Neural crest cell (in vitro differentiated cells): Measurements from ENCODE around the gene LITAFD. TPM values are rescaled to one million over a fixed set of nuclear protein-coding genes. Genes with fewer than 3 reads are reported as not detected.

Experiments
- DNase-seq: peaks from one replicate; pipeline ENCODE4 v3.0.0; 2021; ENCODE audit warnings: low read depth, mixed read lengths, low spot score
- H3K27ac Mint-ChIP-seq: one replicate; pipeline ENCODE4 v1.8.0; 2021; ENCODE audit warnings: mild to moderate bottlenecking, mixed read lengths; ENCODE audit not compliant: unreplicated experiment
- H3K27me3 Mint-ChIP-seq: 2 replicates; pipeline ENCODE4 v1.8.0; 2021; ENCODE audit warnings: low read depth, mild to moderate bottlenecking, mixed read lengths
- H3K36me3 Mint-ChIP-seq: 2 replicates; pipeline ENCODE4 v1.8.0; 2021; ENCODE audit warnings: low read depth, mild to moderate bottlenecking, mixed read lengths
- H3K4me1 Mint-ChIP-seq: 2 replicates; pipeline ENCODE4 v1.8.0; 2021; ENCODE audit warnings: mixed read lengths
- H3K4me3 Mint-ChIP-seq: one replicate; pipeline ENCODE4 v1.8.0; 2021; ENCODE audit warnings: mild to moderate bottlenecking, mixed read lengths
- H3K9me3 Mint-ChIP-seq: 2 replicates; pipeline ENCODE4 v1.8.0; 2021; ENCODE audit warnings: mixed read lengths
- total RNA-seq: library from RNA; stranded (reverse); gene quantifications from 2 replicates; pipeline ENCODE4 v1.2.1, GENCODE V29; 2021
- TF ChIP-seq, protein P1 (sequence below): fragments of 200-600 bp; sonication (generic); conservative IDR thresholded peaks from 2 replicates; pipeline ENCODE4 v1.5.0; 2021; ENCODE audit warnings: antibody characterized with exemption, mild to moderate bottlenecking

The LITAFD gene
- total RNA-seq, 1 donor from 2014 or later: not detected

DNA sequence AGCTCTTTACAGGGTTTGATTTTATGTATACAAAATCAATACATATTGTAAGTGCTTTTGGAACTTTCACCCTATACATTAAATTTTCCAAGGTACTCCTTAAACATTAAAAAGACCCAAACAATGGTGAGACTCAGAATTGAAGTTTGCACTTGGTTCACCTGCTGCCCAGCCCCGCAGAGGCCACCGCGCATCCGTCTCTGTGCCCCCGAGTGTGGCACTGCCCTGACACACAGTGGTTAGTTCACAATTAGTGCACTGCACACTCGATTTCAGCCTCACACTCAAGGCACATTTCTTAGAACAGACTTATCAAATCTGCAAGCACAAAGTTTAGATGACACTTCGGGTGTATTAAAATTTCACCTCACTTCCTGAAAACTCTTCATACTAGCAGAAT is 43.3 kb downstream of the LITAFD start:
- Mint-ChIP-seq H3K27me3 (no peaks in the 10 kb centered on the region), H3K4me3 (no peak overlapping the region), H3K36me3 (peaks cover 19% of the 10 kb centered on the region), H3K9me3 (no peaks in the 10 kb centered on the region), H3K4me1 (peaks cover 19% of the 10 kb centered on the region), H3K27ac (no peak overlapping the region)
- DNase-seq: no peak
- TF ChIP-seq, protein P1, sequence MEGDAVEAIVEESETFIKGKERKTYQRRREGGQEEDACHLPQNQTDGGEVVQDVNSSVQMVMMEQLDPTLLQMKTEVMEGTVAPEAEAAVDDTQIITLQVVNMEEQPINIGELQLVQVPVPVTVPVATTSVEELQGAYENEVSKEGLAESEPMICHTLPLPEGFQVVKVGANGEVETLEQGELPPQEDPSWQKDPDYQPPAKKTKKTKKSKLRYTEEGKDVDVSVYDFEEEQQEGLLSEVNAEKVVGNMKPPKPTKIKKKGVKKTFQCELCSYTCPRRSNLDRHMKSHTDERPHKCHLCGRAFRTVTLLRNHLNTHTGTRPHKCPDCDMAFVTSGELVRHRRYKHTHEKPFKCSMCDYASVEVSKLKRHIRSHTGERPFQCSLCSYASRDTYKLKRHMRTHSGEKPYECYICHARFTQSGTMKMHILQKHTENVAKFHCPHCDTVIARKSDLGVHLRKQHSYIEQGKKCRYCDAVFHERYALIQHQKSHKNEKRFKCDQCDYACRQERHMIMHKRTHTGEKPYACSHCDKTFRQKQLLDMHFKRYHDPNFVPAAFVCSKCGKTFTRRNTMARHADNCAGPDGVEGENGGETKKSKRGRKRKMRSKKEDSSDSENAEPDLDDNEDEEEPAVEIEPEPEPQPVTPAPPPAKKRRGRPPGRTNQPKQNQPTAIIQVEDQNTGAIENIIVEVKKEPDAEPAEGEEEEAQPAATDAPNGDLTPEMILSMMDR: no peak

DNA sequence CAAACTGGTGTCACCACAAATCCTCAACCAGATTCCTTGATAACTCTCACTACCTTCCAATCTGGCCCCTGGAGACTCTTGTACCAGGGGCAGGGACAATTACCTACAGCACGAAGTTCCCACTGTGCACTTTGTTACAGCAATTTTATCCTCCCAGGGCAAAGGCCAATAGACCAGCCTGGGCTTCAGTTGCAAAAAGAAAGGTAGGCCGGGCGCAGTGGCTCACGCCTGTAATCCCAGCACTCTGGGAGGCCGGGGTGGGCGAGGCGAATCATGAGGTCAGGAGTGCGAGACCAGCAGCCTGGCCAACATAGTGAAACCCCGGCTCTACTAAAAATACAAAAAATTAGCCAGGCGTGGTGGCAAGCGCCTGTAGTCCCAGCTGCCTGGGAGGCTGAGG is 44.7 kb downstream of the LITAFD start:
- Mint-ChIP-seq H3K9me3 (no peaks in the 10 kb centered on the region), H3K4me3 (no peak overlapping the region), H3K27me3 (no peaks in the 10 kb centered on the region), H3K4me1 (peaks cover 13% of the 10 kb centered on the region), H3K27ac (no peak overlapping the region), H3K36me3 (peaks cover 19% of the 10 kb centered on the region)
- DNase-seq: no peak
- TF ChIP-seq, protein P1: no peak

DNA sequence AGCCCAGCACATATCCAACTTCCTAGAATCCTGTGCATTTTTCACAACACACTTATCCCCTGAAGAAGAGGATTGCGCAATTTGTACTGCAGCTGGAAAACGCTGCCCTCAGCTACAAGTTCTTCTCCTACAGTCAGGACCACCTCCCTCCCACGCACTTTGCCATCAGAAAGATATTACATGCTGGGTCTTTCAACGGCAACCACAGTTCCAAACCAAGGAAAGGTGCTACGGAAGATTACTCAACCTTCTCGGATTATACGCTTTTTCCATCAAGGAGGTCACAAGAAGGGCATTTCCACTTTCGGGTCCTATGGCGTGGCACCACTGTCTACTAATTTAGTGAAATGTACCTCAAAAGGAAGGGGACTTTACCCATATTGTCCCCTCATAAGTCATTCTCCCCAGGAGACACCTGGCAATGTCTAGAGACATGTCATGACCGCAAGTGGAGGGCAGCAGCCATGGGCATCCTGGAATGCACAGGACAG is 46.4 kb downstream of the LITAFD start:
- Mint-ChIP-seq H3K27ac (no peak overlapping the region), H3K36me3 (peaks cover 19% of the 10 kb centered on the region), H3K27me3 (no peaks in the 10 kb centered on the region), H3K9me3 (no peaks in the 10 kb centered on the region), H3K4me3 (no peak overlapping the region), H3K4me1 (peaks cover 12% of the 10 kb centered on the region)
- no peak for DNase-seq
- TF ChIP-seq, protein P1: no peak

DNA sequence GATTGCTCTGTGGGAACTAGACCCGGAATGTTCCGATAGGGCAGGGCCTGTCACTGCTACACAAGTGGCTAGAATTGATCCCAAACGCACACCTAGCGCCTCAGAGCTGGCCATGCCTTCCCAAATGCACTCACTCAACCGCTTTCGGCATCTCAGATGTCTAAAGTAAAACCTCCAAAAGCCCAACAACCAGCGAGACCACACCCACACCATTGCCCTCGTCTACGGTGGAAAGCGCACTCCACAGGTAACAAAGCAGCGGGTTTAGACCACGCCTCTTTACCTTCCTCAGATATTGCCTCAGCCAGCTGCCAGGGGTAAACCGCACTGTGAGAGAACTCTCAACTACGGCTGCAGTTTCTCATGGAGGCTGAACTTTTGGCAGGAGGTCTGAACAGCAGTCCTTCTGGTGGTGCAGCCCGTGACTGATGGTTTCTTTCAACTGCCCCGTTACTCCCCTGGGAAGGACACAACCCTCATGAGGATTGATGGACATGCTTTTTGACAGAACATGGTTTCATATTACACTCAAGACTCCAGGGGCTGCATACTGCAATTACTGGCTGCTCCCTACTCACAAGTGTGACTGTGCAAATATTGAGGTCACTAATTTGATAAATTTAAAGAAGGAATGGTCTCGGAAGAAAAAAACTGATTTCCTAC is 47.1 kb downstream of the LITAFD start:
- TF ChIP-seq, protein P1: no peak
- H3K36me3 Mint-ChIP-seq: peaks cover 19% of the 10 kb centered on the region
- no peak overlapping the region for H3K27ac Mint-ChIP-seq
- H3K27me3 Mint-ChIP-seq: no peaks in the 10 kb centered on the region
- H3K4me3 Mint-ChIP-seq: no peak overlapping the region
- no peaks in the 10 kb centered on the region for H3K9me3 Mint-ChIP-seq
- H3K4me1 Mint-ChIP-seq: peaks cover 13% of the 10 kb centered on the region
- DNase-seq: no peak

DNA sequence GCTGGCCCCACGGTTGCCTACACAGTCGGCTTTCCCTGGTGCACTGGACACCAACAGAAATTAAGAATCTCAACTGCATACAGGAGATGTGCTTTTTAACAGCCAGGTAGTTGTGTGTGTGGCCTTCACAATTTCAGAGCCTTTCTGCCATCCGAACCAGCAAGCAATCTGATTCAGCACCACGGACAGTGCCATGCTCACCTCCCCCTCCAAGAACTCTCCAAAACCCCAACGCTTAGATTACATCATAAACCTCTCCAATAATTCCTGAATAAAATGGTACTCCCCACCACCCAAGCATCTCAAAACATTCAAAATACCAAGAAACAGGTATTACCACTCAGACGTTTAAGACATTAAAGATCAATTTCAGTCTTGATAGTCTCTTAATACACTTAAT is 49.7 kb downstream of the LITAFD start:
- Mint-ChIP-seq H3K9me3 (no peaks in the 10 kb centered on the region), H3K4me3 (no peak overlapping the region), H3K27me3 (no peaks in the 10 kb centered on the region), H3K27ac (no peak overlapping the region), H3K4me1 (peaks cover 29% of the 10 kb centered on the region), H3K36me3 (peaks cover 16% of the 10 kb centered on the region)
- peak; percentile 50 for DNase-seq
- TF ChIP-seq, protein P1: no peak
